Vagina (tissue), 2 donors: ENCODE results near the gene SLC39A3. TPM values are rescaled to one million over a fixed set of nuclear protein-coding genes. Genes with fewer than 3 reads are reported as not detected.

ENCODE experiments used
- DNase-seq, 2 donors: peaks; one replicate each; pipeline ENCODE4 v3.0.0-alpha.2; 2017; ENCODE audit errors: extremely low spot score in 2 of 2
- H3K27ac ChIP-seq: fragments of 200-600 bp; sonication (generic); one replicate; pipeline ENCODE4 v1.5.1; 2019
- H3K27me3 ChIP-seq: fragments of 200-600 bp; sonication (generic); one replicate; pipeline ENCODE4 v1.5.1; 2019
- H3K36me3 ChIP-seq, 2 donors: fragments of 200-600 bp; sonication (generic); one replicate each; pipeline ENCODE4 v1.5.1; 2017 to 2019
- H3K4me1 ChIP-seq: fragments of 200-600 bp; sonication (generic); one replicate; pipeline ENCODE4 v1.5.1; 2019
- H3K4me3 ChIP-seq, 2 donors: fragments of 200-600 bp; sonication (generic); 1 replicate in 1 of 2; 2 replicates in 1 of 2; pipeline ENCODE4 v1.5.1; 2016 to 2019
- H3K9me3 ChIP-seq: fragments of 200-600 bp; sonication (generic); one replicate; pipeline ENCODE4 v1.5.1; 2019
- CTCF ChIP-seq, 3 experiments: fragments of 450-650 bp in 2 of 3; fragments of 200-600 bp in 1 of 3; sonication (generic) in 1 of 3; IDR thresholded peaks; one replicate each; pipeline ENCODE4 v1.5.1; 2017 to 2019; ENCODE audit warnings: antibody characterized with exemption in 3 of 3, mild to moderate bottlenecking in 2 of 3, moderate library complexity in 2 of 3
- POLR2A ChIP-seq, 2 donors: fragments of 450-650 bp; IDR thresholded peaks; one replicate each; pipeline ENCODE4 v1.6.1; 2017; ENCODE audit warnings: antibody characterized with exemption in 2 of 2, mild to moderate bottlenecking in 2 of 2, moderate library complexity in 2 of 2
- POLR2AphosphoS5 ChIP-seq, 2 donors: sonication (generic); formaldehyde crosslinking; IDR thresholded peaks; one replicate each; pipeline ENCODE4 v1.9.0; 2017; ENCODE audit warnings: antibody characterized with exemption in 2 of 2, mild to moderate bottlenecking in 2 of 2, low read depth in 1 of 2; ENCODE audit not compliant: insufficient read depth in 1 of 2
- intact Hi-C: fragments of 100-400 bp; cut with DNase I; formaldehyde crosslinking; loops from one replicate; pipeline ENCODE4 v1.15.1; 2023
- total RNA-seq: library from RNA; depleted of rRNA; stranded (reverse); fragments of >200 nt; gene quantifications from one replicate; pipeline ENCODE4 v1.2.3, GENCODE V29; 2016

Gene SLC39A3
- total RNA-seq, 1 donor from 2014 or later: 27.7 TPM

- TF ChIP-seq POLR2A (IDR thresholded peaks at IDR 0.05) (no peak), POLR2AphosphoS5 (IDR thresholded peaks at IDR 0.05; ENCODE audit: insufficient read depth in 1 of 2, low read depth in 1 of 2) (no peak), CTCF (IDR thresholded peaks at IDR 0.05) (no peak)
- no peak for DNase-seq
- Histone ChIP-seq H3K27ac (no peak overlapping the region), H3K4me1 (no peaks in the 10 kb centered on the region), H3K9me3 (peaks cover 3% of the 10 kb centered on the region), H3K36me3 (no peaks in the 10 kb centered on the region), H3K27me3 (no peaks in the 10 kb centered on the region), H3K4me3 (no peak overlapping the region)
- intact Hi-C loops: no loop called here
Measured at GRCh38 chr19:2711172-2711874, 28.5 kb downstream of the SLC39A3 start.

- H3K4me1 ChIP-seq: peaks cover 11% of the 10 kb centered on the region
- no peak overlapping the region for H3K27ac ChIP-seq
- intact Hi-C loops: no loop called here
- no peaks in the 10 kb centered on the region for H3K27me3 ChIP-seq
- no peaks in the 10 kb centered on the region for H3K36me3 ChIP-seq
- H3K9me3 ChIP-seq: no peaks in the 10 kb centered on the region
- no peak for DNase-seq
- no peak overlapping the region for H3K4me3 ChIP-seq
- TF ChIP-seq CTCF (IDR thresholded peaks at IDR 0.05): no peak
- TF ChIP-seq POLR2A (IDR thresholded peaks at IDR 0.05): no peak
- TF ChIP-seq POLR2AphosphoS5 (IDR thresholded peaks at IDR 0.05; ENCODE audit: insufficient read depth in 1 of 2, low read depth in 1 of 2): no peak
Measured at GRCh38 chr19:2706251-2706650, 33.6 kb downstream of the SLC39A3 start.

- TF ChIP-seq POLR2A (IDR thresholded peaks at IDR 0.05): no peak
- no peak for TF ChIP-seq POLR2AphosphoS5 (IDR thresholded peaks at IDR 0.05; ENCODE audit: insufficient read depth in 1 of 2, low read depth in 1 of 2)
- no peak for TF ChIP-seq CTCF (IDR thresholded peaks at IDR 0.05)
- no peaks in the 10 kb centered on the region for H3K27me3 ChIP-seq
- H3K9me3 ChIP-seq: no peaks in the 10 kb centered on the region
- H3K27ac ChIP-seq: no peak overlapping the region
- DNase-seq: no peak
- no peak overlapping the region for H3K4me3 ChIP-seq
- intact Hi-C loops: no loop called here
- no peaks in the 10 kb centered on the region for H3K36me3 ChIP-seq
- H3K4me1 ChIP-seq: peaks cover 13% of the 10 kb centered on the region
Measured at GRCh38 chr19:2703691-2704216, 36.1 kb downstream of the SLC39A3 start.

- Histone ChIP-seq H3K27ac (no peak overlapping the region), H3K9me3 (no peaks in the 10 kb centered on the region), H3K4me1 (peaks cover 13% of the 10 kb centered on the region), H3K4me3 (peak overlapping the region in 1 of 2 donors; percentile 70), H3K36me3 (no peaks in the 10 kb centered on the region), H3K27me3 (no peaks in the 10 kb centered on the region)
- intact Hi-C loops: no loop called here
- no peak for DNase-seq
- TF ChIP-seq POLR2AphosphoS5 (IDR thresholded peaks at IDR 0.05; ENCODE audit: insufficient read depth in 1 of 2, low read depth in 1 of 2) (no peak), POLR2A (IDR thresholded peaks at IDR 0.05) (no peak)
Measured at GRCh38 chr19:2703077-2703437, 36.8 kb downstream of the SLC39A3 start.

GRCh38 chr19:2702170-2703076 is 37.4 kb downstream of the SLC39A3 start, which contains the start of gene GNG7:
TSS of gene GNG7 (minus strand) at chr19:2702694. CDS start at chr19:2520688, 182,006 bp downstream.
- Histone ChIP-seq H3K27me3 (no peaks in the 10 kb centered on the region), H3K4me3 (peak within 1 kb of the TSS; percentile 48 to 70), H3K9me3 (no peaks in the 10 kb centered on the region), H3K27ac (no peak within 1 kb of the TSS), H3K4me1 (peaks cover 13% of the 10 kb centered on the region), H3K36me3 (no peaks in the 10 kb centered on the region)
- intact Hi-C loops: no loop called here
- DNase-seq: no peak
- TF ChIP-seq POLR2AphosphoS5 (IDR thresholded peaks at IDR 0.05; ENCODE audit: insufficient read depth in 1 of 2, low read depth in 1 of 2) (no peak), CTCF (IDR thresholded peaks at IDR 0.05) (no peak), POLR2A (IDR thresholded peaks at IDR 0.05) (peak in 1 of 2 donors; percentile 36)
